Measurements from ENCODE around the gene FAM161A.

DNA sequence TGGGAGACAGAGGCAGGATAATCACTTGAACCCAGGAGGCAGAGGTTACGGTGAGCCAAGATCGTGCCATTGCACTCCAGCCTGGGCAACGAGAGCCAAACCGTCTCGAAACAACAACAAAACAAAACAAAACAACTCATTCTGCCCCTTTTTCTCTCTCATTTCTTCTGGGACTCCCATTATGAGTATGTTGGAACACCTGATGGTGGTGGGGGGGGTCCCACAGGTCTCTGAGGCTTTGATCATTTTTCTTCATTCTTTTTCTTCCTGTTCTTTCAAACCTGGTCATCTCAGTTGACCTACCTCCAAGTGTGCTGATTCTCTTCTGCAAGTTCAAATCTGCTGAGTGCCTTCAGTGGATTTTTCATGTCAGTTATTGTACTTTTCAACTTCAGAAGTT, 8.2 kb upstream of the FAM161A start:
- TF ChIP-seq, protein P1, sequence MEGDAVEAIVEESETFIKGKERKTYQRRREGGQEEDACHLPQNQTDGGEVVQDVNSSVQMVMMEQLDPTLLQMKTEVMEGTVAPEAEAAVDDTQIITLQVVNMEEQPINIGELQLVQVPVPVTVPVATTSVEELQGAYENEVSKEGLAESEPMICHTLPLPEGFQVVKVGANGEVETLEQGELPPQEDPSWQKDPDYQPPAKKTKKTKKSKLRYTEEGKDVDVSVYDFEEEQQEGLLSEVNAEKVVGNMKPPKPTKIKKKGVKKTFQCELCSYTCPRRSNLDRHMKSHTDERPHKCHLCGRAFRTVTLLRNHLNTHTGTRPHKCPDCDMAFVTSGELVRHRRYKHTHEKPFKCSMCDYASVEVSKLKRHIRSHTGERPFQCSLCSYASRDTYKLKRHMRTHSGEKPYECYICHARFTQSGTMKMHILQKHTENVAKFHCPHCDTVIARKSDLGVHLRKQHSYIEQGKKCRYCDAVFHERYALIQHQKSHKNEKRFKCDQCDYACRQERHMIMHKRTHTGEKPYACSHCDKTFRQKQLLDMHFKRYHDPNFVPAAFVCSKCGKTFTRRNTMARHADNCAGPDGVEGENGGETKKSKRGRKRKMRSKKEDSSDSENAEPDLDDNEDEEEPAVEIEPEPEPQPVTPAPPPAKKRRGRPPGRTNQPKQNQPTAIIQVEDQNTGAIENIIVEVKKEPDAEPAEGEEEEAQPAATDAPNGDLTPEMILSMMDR (conservative IDR thresholded peaks at IDR 0.05; ENCODE audit: low read depth in 2 of 2), result no peak
- TF ChIP-seq JUNB (IDR thresholded peaks at IDR 0.05; ENCODE audit: unreplicated experiment) (no peak), EZH2phosphoT487 (IDR thresholded peaks at IDR 0.05; ENCODE audit: unreplicated experiment) (no peak), EZH2 (IDR thresholded peaks at IDR 0.05; ENCODE audit: low read depth, unreplicated experiment) (no peak), STAT1 (IDR thresholded peaks at IDR 0.05; ENCODE audit: unreplicated experiment) (no peak)
